ENCODE results near the gene SEPTIN10.

Gene SEPTIN10

GRCh38 chr2:109521233-109522062, 92.3 kb downstream of the SEPTIN10 start:
- no peak for DNase-seq

GRCh38 chr2:109519513-109519912, 94.3 kb downstream of the SEPTIN10 start:
- DNase-seq, result no peak

- DNase-seq, result no peak
These were observed 96.5 kb downstream of the SEPTIN10 start for GRCh38 chr2:109517118-109517889.

GRCh38 chr2:109516445-109517117, 97.2 kb downstream of the SEPTIN10 start:
- peak in 1 of 5 experiments; percentile 9 for DNase-seq

- DNase-seq, result no peak
These were observed 98.9 kb downstream of the SEPTIN10 start for GRCh38 chr2:109514857-109515256.

GRCh38 chr2:109513749-109514588, 99.8 kb downstream of the SEPTIN10 start:
- peak in 1 of 5 experiments; percentile 75 for DNase-seq

- DNase-seq, result no peak
These were observed 100.5 kb downstream of the SEPTIN10 start for GRCh38 chr2:109513230-109513629.

- no peak for DNase-seq
These were observed 101.7 kb downstream of the SEPTIN10 start for GRCh38 chr2:109512076-109512475.

- DNase-seq, result no peak
These were observed 102.6 kb downstream of the SEPTIN10 start for GRCh38 chr2:109511168-109511567.

GRCh38 chr2:109510136-109511028, 103.4 kb downstream of the SEPTIN10 start:
- peak; percentile 29 to 63 (median 56) for DNase-seq

GRCh38 chr2:109508556-109508955, 105.2 kb downstream of the SEPTIN10 start:
- no peak for DNase-seq

- DNase-seq, result no peak
These were observed 105.9 kb downstream of the SEPTIN10 start for GRCh38 chr2:109507828-109508227.

- no peak for DNase-seq
These were observed 106.5 kb downstream of the SEPTIN10 start for GRCh38 chr2:109507217-109507616.

GRCh38 chr2:109503191-109503590, 110.6 kb downstream of the SEPTIN10 start:
- no peak for DNase-seq

GRCh38 chr2:109501461-109501860, 112.3 kb downstream of the SEPTIN10 start:
- DNase-seq, result no peak

GRCh38 chr2:109500910-109501309, 112.9 kb downstream of the SEPTIN10 start:
- no peak for DNase-seq

GRCh38 chr2:109499566-109499965, 114.2 kb downstream of the SEPTIN10 start:
- DNase-seq, result no peak

GRCh38 chr2:109498906-109499305, 114.9 kb downstream of the SEPTIN10 start:
- no peak for DNase-seq

GRCh38 chr2:109497911-109498870, 115.6 kb downstream of the SEPTIN10 start:
- no peak for DNase-seq

- no peak for DNase-seq
These were observed 116.3 kb downstream of the SEPTIN10 start for GRCh38 chr2:109497463-109497862.
